Hematopoietic multipotent progenitor cell (in vitro differentiated cells): Measurements from ENCODE around the gene ZBTB44. TPM values are rescaled to one million over a fixed set of nuclear protein-coding genes. Genes with fewer than 3 reads are reported as not detected.

Source experiments
- DNase-seq, 3 donors: peaks; one replicate each; pipeline ENCODE4 v3.0.0-alpha.2; 2011 to 2015; ENCODE audit warnings: low read depth in 2 of 3, low spot score in 2 of 3
- total RNA-seq: library from RNA; depleted of rRNA; stranded (reverse); fragments of >200 nt; gene quantifications from one replicate; pipeline ENCODE4 v1.2.3, GENCODE V29; 2012

ZBTB44 gene
- total RNA-seq, 1 donor = 62.5 TPM

GRCh38 chr11:130216591-130217132, 98.1 kb downstream of the ZBTB44 start:
- DNase-seq = no peak

- DNase-seq = no peak
These were observed 98.5 kb downstream of the ZBTB44 start for GRCh38 chr11:130216221-130216550.

- DNase-seq = no peak
These were observed 99.0 kb downstream of the ZBTB44 start for GRCh38 chr11:130215531-130216220.

- DNase-seq = no peak
These were observed 99.7 kb downstream of the ZBTB44 start for GRCh38 chr11:130214861-130215530.

GRCh38 chr11:130213979-130214281, 100.8 kb downstream of the ZBTB44 start:
- no peak for DNase-seq

GRCh38 chr11:130213143-130213978, 101.4 kb downstream of the ZBTB44 start:
- peak; percentile 51 to 70 (median 57) for DNase-seq

- DNase-seq = no peak
These were observed 102.2 kb downstream of the ZBTB44 start for GRCh38 chr11:130212431-130212961.

GRCh38 chr11:130211781-130212401, 102.8 kb downstream of the ZBTB44 start:
- DNase-seq = no peak

GRCh38 chr11:130211144-130211543, 103.6 kb downstream of the ZBTB44 start:
- no peak for DNase-seq

GRCh38 chr11:130209954-130210854, 104.5 kb downstream of the ZBTB44 start:
- DNase-seq = no peak

GRCh38 chr11:130209128-130209932, 105.4 kb downstream of the ZBTB44 start:
- no peak for DNase-seq

GRCh38 chr11:130208241-130209127, 106.2 kb downstream of the ZBTB44 start:
- DNase-seq = no peak

- no peak for DNase-seq
These were observed 108.6 kb downstream of the ZBTB44 start for GRCh38 chr11:130206141-130206540.

- DNase-seq = no peak
These were observed 110.0 kb downstream of the ZBTB44 start for GRCh38 chr11:130204703-130205095.

- no peak for DNase-seq
These were observed 110.7 kb downstream of the ZBTB44 start for GRCh38 chr11:130203766-130204702.

GRCh38 chr11:130202818-130203689, 111.7 kb downstream of the ZBTB44 start:
- DNase-seq = no peak
